Skeletal muscle tissue (tissue), 4 donors: ENCODE measurements around the gene BMF. TPM values are rescaled to one million over a fixed set of nuclear protein-coding genes. Genes with fewer than 3 reads are reported as not detected.
A peak's percentile ranks its signal among the peaks of the same experiment; 100 is the strongest.

Experiments
- H3K27ac ChIP-seq: one replicate; pipeline ENCODE4 v1.7.0; 2013; ENCODE audit warnings: mild to moderate bottlenecking, low read depth, low read length, inconsistent platforms
- H3K27me3 ChIP-seq, 3 donors: one replicate each; pipeline ENCODE4 v1.7.0; 2013; ENCODE audit warnings: low read length in 3 of 3; ENCODE audit not compliant: control insufficient read depth in 3 of 3, insufficient read depth in 3 of 3
- H3K36me3 ChIP-seq, 3 donors: one replicate each; pipeline ENCODE4 v1.7.0; 2013; ENCODE audit warnings: low read length in 3 of 3; ENCODE audit not compliant: control insufficient read depth in 3 of 3, insufficient read depth in 3 of 3
- H3K4me1 ChIP-seq, 3 donors: one replicate each; pipeline ENCODE4 v1.7.0; 2013; ENCODE audit warnings: low read length in 3 of 3, mild to moderate bottlenecking in 3 of 3; ENCODE audit not compliant: control insufficient read depth in 3 of 3, insufficient read depth in 3 of 3
- H3K4me3 ChIP-seq, 3 donors: one replicate each; pipeline ENCODE4 v1.7.0; 2013; ENCODE audit warnings: low read length in 3 of 3
- H3K9ac ChIP-seq, 3 donors: one replicate each; pipeline ENCODE4 v1.7.0; 2013; ENCODE audit warnings: low read length in 3 of 3, mild to moderate bottlenecking in 3 of 3, moderate library complexity in 2 of 3, low read depth in 1 of 3
- H3K9me3 ChIP-seq, 3 donors: one replicate each; pipeline ENCODE4 v1.7.0; 2013; ENCODE audit warnings: low read length in 3 of 3; ENCODE audit not compliant: control insufficient read depth in 3 of 3
- total RNA-seq: library from RNA; depleted of rRNA; stranded (reverse); fragments of >200 nt; gene quantifications from one replicate; pipeline ENCODE4 v1.2.3, GENCODE V29; 2014
- donor health status: Osteomylitis.

The BMF gene
- total RNA-seq, 1 donor from 2014 or later, result 8.4 TPM

DNA sequence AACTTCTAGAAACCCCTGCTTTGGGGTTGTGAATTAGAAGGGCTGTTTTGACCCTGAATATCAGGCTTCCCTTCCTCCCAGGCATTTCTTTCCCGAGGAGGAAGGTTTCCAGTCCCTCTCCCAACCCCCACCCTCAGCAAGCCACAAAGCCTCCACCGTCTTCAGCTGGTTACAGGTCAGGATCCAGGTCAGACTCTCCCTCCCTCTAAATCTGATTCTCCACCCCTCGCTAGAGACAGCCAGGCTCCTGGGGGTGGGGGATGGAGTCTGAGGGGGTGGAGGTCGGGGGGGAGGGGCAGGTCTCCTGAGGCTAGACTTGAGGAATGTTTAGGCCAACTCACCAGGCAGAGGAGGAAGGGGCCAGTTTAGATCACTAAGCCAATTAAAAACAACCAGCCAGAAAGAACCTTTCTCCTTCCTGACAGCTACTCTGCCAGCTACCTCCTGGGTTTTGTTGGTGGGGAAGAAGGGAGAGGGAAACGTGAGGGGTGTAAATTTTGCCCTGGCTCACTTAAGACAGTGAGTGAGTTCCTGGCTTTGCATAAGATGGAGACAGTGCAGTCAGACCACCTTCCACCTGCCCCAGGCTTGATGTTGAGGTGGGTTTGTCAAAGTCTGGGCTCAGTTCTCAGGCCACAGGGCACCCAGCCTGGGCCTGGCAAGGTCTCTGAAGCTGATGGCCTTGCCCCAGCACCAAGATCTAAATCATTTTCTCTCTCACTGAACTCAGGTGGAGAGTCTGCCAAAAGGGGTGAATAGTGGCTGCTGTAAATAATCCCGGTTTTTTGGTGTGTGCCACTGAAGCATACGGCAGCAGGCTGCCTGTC is 19.5 kb downstream of the BMF start:
- H3K9me3 ChIP-seq, result no peaks in the 10 kb centered on the region
- H3K27ac ChIP-seq, result no peak overlapping the region
- peaks cover 48 to 72% (median 51%) of the 10 kb centered on the region in 3 donors for H3K4me1 ChIP-seq
- H3K9ac ChIP-seq, result peak overlapping the region in 1 of 3 donors; percentile 54
- peaks cover 8 to 17% (median 11%) of the 10 kb centered on the region in 3 donors for H3K36me3 ChIP-seq
- H3K4me3 ChIP-seq, result no peak overlapping the region
- H3K27me3 ChIP-seq, result no peaks in the 10 kb centered on the region

DNA sequence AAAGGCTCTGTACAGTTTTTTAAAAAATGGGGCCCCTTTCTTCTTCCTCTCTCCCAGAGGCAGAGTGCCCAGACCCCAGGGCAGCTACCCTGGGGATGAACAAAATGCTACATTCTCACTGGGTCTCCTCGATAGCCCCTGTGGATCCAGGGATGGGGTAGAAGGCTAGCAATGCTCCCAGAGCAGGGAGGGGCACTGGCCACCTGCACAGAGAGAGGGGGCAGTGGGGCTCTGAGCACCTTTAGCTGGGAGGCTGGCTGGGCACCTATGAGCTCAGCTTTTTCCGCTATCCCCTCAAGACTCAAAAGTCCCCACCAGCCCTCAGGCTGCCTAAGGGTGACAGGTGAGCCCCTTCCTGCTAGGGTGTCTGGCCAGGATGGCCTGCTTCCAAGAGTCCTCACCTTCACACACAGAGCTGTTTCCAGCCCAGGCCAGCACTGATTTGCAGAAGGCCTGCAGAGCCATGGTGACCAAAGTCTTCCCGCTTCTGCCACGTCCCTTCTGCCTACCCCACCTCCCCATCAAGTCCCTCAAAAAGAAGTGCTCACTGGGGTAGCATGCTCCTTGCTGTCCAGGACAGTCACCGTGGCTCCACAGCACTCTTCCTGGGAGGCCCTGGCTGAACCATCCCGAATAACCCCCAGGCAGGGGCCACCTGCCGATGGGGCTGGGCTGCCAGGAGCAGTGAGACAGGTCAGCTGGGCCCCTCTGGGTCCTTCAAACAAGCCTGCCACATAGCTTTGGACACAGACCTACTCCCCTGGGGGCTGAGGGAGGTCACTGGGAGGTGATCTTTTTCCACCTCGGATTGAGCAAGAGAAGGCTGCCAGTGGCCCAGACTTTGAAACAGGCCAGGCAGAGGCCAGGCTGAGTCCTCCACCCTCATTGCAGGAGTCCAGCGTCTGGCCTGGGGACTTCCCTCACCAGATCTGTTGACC is 20.4 kb downstream of the BMF start:
- peaks cover 8 to 17% (median 11%) of the 10 kb centered on the region in 3 donors for H3K36me3 ChIP-seq
- peaks cover 39 to 64% (median 45%) of the 10 kb centered on the region in 3 donors for H3K4me1 ChIP-seq
- H3K4me3 ChIP-seq, result peak overlapping the region in 1 of 3 donors; percentile 9
- H3K27me3 ChIP-seq, result no peaks in the 10 kb centered on the region
- peak overlapping the region in 1 of 3 donors; percentile 54 for H3K9ac ChIP-seq
- H3K27ac ChIP-seq, result no peak overlapping the region
- H3K9me3 ChIP-seq, result no peaks in the 10 kb centered on the region

DNA sequence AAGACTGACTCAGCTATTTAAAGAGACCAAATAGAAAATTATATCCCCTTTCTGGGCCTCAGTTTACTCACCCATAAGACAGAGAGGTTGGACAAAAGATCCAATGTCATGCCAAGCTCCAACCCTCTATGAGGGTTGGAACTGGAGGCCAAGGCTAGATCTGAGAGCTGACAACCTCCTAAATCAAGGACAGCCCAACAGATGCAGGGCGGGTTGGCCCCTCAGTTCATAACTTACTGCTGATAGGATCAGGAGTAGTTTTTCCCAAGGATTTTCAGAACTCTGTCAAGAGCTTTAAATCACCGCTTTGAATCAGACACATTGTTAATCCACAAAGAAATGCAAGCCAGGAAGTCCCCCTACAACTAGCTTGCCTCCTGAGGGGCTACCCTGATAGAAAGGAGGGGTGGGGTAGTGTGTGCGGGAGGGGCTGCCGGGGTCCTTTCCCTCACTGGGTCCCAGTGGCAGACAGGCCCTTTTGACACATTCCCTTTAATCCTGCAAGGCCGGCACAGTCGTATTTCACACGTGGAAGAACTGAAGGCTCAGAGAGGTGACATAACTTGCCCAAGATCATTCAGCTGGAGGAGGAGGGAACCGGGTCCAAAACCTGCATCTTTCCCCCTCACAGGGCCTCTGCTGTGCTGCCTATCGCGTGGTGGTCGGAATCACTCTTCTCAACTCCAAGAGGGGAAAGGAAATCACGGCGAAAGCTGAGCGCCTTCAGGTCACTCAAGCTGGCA is 21.4 kb downstream of the BMF start:
- H3K9ac ChIP-seq, result peak overlapping the region in 1 of 3 donors; percentile 16
- no peak overlapping the region for H3K27ac ChIP-seq
- H3K27me3 ChIP-seq, result no peaks in the 10 kb centered on the region
- no peak overlapping the region for H3K4me3 ChIP-seq
- no peaks in the 10 kb centered on the region for H3K9me3 ChIP-seq
- peaks cover 8 to 17% (median 11%) of the 10 kb centered on the region in 3 donors for H3K36me3 ChIP-seq
- peaks cover 35 to 59% (median 38%) of the 10 kb centered on the region in 3 donors for H3K4me1 ChIP-seq

DNA sequence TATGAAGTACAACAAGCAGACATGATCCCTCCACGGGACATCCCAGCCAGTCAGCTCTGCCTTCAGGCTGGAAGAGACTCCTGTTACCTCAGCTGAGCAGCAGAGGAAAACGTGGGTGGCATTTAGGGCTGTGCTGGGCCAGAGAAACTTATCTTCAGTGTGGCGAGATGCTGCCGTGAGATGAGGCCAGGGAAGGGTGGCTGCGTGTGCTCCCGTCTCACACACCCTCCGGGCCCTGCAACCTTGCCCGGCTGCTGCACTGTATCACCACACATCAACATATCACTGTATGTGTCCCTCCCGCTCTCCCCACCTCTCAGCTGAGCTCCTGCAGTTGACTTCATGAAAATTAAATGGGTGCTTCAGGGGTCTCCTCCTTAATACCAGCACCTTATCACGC is 23.4 kb downstream of the BMF start:
- no peaks in the 10 kb centered on the region for H3K27me3 ChIP-seq
- H3K4me1 ChIP-seq, result peaks cover 38 to 60% (median 43%) of the 10 kb centered on the region in 3 donors
- H3K4me3 ChIP-seq, result no peak overlapping the region
- H3K9me3 ChIP-seq, result no peaks in the 10 kb centered on the region
- no peak overlapping the region for H3K27ac ChIP-seq
- peaks cover 0 to 6% (median 5%) of the 10 kb centered on the region in 3 donors for H3K36me3 ChIP-seq
- no peak overlapping the region for H3K9ac ChIP-seq

DNA sequence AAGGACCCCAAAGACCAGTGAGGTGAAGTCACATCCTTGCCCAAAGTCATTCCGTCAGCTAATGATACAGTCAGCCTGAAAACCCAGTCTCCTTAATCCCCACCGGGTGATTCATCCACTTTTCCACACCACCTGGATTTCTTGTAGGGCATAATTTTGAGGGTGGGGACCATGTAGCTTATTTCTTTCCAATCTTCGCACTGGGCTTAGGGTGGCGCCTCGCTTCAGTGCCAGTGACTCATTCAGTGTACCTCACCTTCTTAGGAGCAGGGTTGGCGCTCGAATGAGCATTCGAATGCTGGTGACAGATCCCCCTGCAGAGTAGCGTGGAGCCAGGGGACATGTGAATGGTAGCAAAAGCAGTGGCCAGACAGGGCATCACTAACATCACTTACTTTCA is 24.0 kb downstream of the BMF start:
- H3K9ac ChIP-seq, result no peak overlapping the region
- no peaks in the 10 kb centered on the region for H3K27me3 ChIP-seq
- H3K36me3 ChIP-seq, result peaks cover 0 to under 1% (median 0%) of the 10 kb centered on the region in 3 donors
- no peak overlapping the region for H3K27ac ChIP-seq
- no peaks in the 10 kb centered on the region for H3K9me3 ChIP-seq
- peaks cover 36 to 55% (median 42%) of the 10 kb centered on the region in 3 donors for H3K4me1 ChIP-seq
- H3K4me3 ChIP-seq, result no peak overlapping the region

DNA sequence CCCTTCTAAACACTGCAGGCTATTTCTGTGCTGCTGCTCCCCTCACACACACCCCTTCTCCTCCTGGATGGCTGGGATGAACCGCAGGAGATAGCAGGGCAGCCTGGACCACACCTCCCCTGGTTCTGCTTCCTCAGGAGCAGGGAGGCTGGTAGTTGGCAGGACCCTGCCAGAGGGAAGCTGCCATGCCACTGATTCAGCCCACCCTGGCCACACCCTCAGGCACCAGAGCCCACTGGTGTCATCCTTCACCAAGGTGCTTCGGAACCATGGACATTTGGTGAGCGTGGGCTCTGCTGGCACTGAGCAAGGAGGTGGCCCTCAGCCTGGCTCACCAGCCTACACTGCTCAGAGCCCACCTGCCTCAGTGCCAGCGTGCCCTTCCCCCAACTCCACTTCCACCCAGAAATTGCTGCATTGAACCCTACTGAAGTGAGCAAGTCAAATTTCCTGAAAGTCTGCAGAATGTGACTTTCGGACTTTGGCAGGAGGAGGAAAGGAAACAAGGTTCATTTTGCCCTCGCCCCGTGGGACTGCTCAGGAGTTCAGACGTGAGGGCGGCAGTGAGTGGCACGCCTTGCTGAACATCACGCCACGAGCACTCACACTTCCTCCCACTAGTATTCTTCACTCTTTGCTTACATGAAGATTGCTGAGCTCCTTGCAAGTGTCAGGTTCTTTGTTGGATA is 26.3 kb downstream of the BMF start:
- peaks cover 21 to 34% (median 24%) of the 10 kb centered on the region in 3 donors for H3K4me1 ChIP-seq
- H3K27me3 ChIP-seq, result no peaks in the 10 kb centered on the region
- H3K9me3 ChIP-seq, result no peaks in the 10 kb centered on the region
- peak overlapping the region; percentile 77 for H3K27ac ChIP-seq
- no peaks in the 10 kb centered on the region for H3K36me3 ChIP-seq
- H3K9ac ChIP-seq, result peak overlapping the region; percentile 70 to 89 (median 86)
- H3K4me3 ChIP-seq, result peak overlapping the region; percentile 62 to 68 (median 67)

DNA sequence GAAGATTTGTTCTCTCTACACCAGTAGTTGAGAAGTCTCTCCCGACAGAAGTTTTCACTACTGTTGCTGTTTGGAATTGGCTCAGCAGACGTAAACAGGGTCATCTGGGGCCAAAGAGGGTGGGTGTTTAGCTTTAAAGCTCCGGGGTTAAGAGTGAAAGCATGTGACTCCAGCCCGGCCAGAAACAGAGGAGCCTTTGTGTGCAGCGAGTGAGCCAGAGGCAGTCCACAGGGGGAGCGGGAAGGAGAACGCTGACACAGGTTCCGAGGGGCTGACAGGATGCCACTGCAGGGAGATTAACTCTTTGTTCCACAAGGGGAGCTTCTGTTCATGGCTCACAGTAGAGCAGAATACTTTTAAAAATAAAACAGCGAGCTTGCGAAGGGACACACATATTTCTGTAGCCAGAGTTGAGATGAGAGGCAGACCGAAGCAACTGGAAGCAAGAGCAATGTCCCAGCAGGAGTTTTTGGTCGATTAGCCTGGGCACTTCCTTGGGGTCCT is 26.9 kb downstream of the BMF start:
- H3K4me3 ChIP-seq, result peak overlapping the region; percentile 62 to 68 (median 67)
- no peaks in the 10 kb centered on the region for H3K36me3 ChIP-seq
- H3K4me1 ChIP-seq, result peaks cover 18 to 29% (median 23%) of the 10 kb centered on the region in 3 donors
- H3K9me3 ChIP-seq, result no peaks in the 10 kb centered on the region
- H3K27ac ChIP-seq, result peak overlapping the region; percentile 77
- H3K9ac ChIP-seq, result peak overlapping the region; percentile 70 to 89 (median 86)
- H3K27me3 ChIP-seq, result no peaks in the 10 kb centered on the region

DNA sequence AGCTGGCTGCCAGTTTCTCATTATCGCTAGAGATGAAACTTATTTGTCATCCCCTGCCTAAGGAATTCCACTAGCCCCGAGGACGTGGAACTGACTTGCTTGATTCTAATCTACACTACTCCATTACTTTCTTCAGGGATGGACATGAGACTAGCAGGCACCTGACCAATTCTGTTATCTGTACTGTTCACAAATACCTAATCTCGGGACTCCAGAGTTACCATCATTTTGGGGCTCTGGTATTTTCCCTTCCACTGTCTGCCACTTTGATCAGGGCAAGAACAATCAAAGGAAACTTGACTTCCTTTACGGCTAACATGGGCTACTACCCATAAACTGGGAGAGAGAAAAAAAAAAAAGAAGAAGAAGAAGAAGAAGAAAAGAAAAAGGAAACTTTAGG is 27.8 kb downstream of the BMF start:
- H3K4me3 ChIP-seq, result peak overlapping the region in 2 of 3 donors; percentile 62 to 68
- H3K27ac ChIP-seq, result peak overlapping the region; percentile 77
- H3K4me1 ChIP-seq, result peaks cover 18 to 24% (median 21%) of the 10 kb centered on the region in 3 donors
- H3K27me3 ChIP-seq, result no peaks in the 10 kb centered on the region
- H3K36me3 ChIP-seq, result no peaks in the 10 kb centered on the region
- peak overlapping the region in 2 of 3 donors; percentile 70 to 86 for H3K9ac ChIP-seq
- H3K9me3 ChIP-seq, result no peaks in the 10 kb centered on the region

DNA sequence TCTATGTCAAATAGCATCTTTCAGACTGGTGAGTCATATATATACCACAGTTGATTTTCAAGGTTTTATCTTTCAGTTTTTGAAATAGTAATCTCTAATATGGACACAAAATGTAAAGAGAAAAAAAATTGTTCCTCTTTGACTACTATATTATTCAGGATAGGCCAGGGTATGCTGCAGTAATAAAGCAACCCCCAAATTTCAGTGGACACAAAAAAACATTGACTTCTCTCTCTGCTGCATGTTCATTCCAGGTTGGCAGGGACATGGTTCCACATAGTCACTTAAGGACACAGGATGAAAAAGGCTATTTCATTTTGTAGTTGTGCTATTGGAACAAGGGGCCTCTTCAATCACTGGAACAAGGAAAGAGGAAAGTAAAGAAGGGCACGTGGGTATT is 28.6 kb downstream of the BMF start:
- Histone ChIP-seq H3K4me3 (no peak overlapping the region), H3K36me3 (no peaks in the 10 kb centered on the region), H3K9me3 (no peaks in the 10 kb centered on the region), H3K27me3 (no peaks in the 10 kb centered on the region), H3K4me1 (peaks cover 18 to 24% (median 21%) of the 10 kb centered on the region in 3 donors), H3K9ac (no peak overlapping the region), H3K27ac (peak overlapping the region; percentile 77)
